Esophagus muscularis mucosa (tissue), 4 donors: ENCODE measurements around the gene B3GALT4. TPM values are rescaled to one million over a fixed set of nuclear protein-coding genes. Genes with fewer than 3 reads are reported as not detected.

Experiments used
- DNase-seq: peaks from one replicate; pipeline ENCODE4 v3.0.0-alpha.2; 2017; ENCODE audit errors: extremely low spot score
- H3K27ac ChIP-seq, 4 donors: fragments of 200-600 bp; sonication (generic); replicated peaks in 1 of 4; 1 replicate in 3 of 4; 2 replicates in 1 of 4; pipeline ENCODE4 v1.5.1; 2016 to 2019; ENCODE audit warnings: mild to moderate bottlenecking in 1 of 4
- H3K27me3 ChIP-seq, 4 donors: fragments of 200-600 bp; sonication (generic); one replicate each; pipeline versions ENCODE4 v1.5.1 to v1.6.0; 2016 to 2019
- H3K36me3 ChIP-seq, 4 donors: fragments of 200-600 bp; sonication (generic); one replicate each; pipeline ENCODE4 v1.5.1; 2016 to 2019
- H3K4me1 ChIP-seq, 4 donors: fragments of 200-600 bp; sonication (generic); one replicate each; pipeline ENCODE4 v1.5.1; 2016 to 2019
- H3K4me3 ChIP-seq, 4 donors: fragments of 200-600 bp; sonication (generic); 1 replicate in 2 of 4; 2 replicates in 2 of 4; pipeline ENCODE4 v1.5.1; 2016 to 2019; ENCODE audit warnings: mild to moderate bottlenecking in 4 of 4, moderate library complexity in 1 of 4
- H3K9me3 ChIP-seq, 4 donors: fragments of 200-600 bp; sonication (generic); 1 replicate in 3 of 4; 2 replicates in 1 of 4; pipeline ENCODE4 v1.5.1; 2016 to 2019
- CTCF ChIP-seq, 3 experiments: fragments of 200-600 bp in 2 of 3; fragments of 450-650 bp in 1 of 3; sonication (generic) in 2 of 3; IDR thresholded peaks; one replicate each; pipeline ENCODE4 v1.5.1; 2017 to 2019; ENCODE audit warnings: antibody characterized with exemption in 3 of 3, mild to moderate bottlenecking in 2 of 3, moderate library complexity in 1 of 3
- EP300 ChIP-seq: sonication (generic); formaldehyde crosslinking; IDR thresholded peaks from one replicate; pipeline ENCODE4 v1.6.1; 2017; ENCODE audit warnings: antibody characterized with exemption
- POLR2A ChIP-seq: fragments of 450-650 bp; IDR thresholded peaks from one replicate; pipeline ENCODE4 v1.6.1; 2017; ENCODE audit warnings: antibody characterized with exemption, moderate library complexity, mild to moderate bottlenecking, low read depth
- POLR2AphosphoS5 ChIP-seq, 2 donors: sonication (generic); formaldehyde crosslinking; IDR thresholded peaks; one replicate each; pipeline ENCODE4 v1.6.1; 2017; ENCODE audit warnings: antibody characterized with exemption in 2 of 2
- WGBS: methylation state at CpG from one replicate; pipeline ENCODE4 v1.1.5; 2018; 5-methylcytosine and 5-hydroxymethylcytosine counted together
- intact Hi-C: fragments of 100-400 bp; cut with DNase I; formaldehyde crosslinking; loops from one replicate; pipeline ENCODE4 v1.15.1; 2023
- total RNA-seq, 4 donors: library from RNA; depleted of rRNA; stranded (reverse); fragments of >200 nt; gene quantifications; one replicate each; pipeline versions ENCODE4 v1.1.0 to v1.2.1, GENCODE V29; 2016

Gene B3GALT4
- total RNA-seq, 4 donors from 2014 or later = 13.1 to 26.8 (median 24.2) TPM

DNA sequence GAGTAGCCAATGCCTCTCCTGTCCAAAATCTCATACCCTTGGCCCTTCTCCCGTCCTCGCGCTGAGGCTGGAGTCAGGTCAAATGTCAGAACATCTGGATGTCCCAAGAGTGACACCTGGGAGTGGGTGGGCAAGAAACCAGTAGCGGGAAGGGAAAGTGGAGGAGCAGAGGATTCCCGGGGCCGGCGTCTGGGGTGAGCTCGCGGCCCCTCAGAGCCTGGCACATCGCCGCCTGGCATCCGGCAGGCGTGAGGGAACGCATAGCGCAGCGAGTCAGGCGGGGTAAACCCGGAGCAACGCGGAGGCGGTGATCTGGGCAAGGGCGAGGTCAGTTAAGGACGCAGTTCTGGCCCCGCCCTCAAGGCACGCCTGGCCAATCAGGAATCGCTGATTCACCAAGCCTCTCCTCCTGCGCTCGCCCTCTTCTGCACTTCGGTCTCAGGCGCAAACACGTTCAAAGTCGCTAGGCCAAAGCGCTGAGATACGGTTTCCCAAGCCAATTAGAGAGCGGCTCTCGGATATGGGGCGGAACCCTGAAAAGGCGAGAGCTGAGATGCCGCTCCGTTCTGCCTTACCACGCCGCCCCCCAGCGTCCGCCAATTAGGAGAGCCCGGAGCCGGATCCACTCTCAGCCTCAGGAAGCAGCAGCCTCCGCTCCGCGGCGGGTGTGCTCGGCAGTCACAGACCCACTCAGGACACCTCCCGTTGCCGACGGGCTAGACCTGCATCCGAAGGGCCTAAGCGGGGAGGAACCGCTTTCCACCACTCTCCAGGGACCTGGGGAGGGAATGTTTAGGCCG is 27.8 kb upstream of the B3GALT4 start:
- peaks cover 24 to 36% (median 31%) of the 10 kb centered on the region in 4 donors for H3K4me1 ChIP-seq
- peak overlapping the region; percentile 92 to 98 (median 94) for H3K27ac ChIP-seq
- peak overlapping the region; percentile 58 to 66 (median 62) for H3K4me3 ChIP-seq
- peaks cover 0 to 20% (median 15%) of the 10 kb centered on the region in 4 donors for H3K36me3 ChIP-seq
- intact Hi-C loops = loop anchor here (1.0 to 5.0 kb wide), 4 partner anchors 57 to 232 kb away; partner anchors contain the start of gene COL11A2
- 0% methylated on average over 14 of the region's 58 CpGs for WGBS
- no peaks in the 10 kb centered on the region for H3K9me3 ChIP-seq
- peak; percentile 100 for DNase-seq
- TF ChIP-seq POLR2AphosphoS5 (IDR thresholded peaks at IDR 0.05) (peak; percentile 89 to 96), CTCF (IDR thresholded peaks at IDR 0.05) (peak in 1 of 3 experiments; percentile 39), POLR2A (peak; percentile 31), EP300 (no peak)
- peaks cover 0 to 10% (median 0%) of the 10 kb centered on the region in 4 donors for H3K27me3 ChIP-seq

DNA sequence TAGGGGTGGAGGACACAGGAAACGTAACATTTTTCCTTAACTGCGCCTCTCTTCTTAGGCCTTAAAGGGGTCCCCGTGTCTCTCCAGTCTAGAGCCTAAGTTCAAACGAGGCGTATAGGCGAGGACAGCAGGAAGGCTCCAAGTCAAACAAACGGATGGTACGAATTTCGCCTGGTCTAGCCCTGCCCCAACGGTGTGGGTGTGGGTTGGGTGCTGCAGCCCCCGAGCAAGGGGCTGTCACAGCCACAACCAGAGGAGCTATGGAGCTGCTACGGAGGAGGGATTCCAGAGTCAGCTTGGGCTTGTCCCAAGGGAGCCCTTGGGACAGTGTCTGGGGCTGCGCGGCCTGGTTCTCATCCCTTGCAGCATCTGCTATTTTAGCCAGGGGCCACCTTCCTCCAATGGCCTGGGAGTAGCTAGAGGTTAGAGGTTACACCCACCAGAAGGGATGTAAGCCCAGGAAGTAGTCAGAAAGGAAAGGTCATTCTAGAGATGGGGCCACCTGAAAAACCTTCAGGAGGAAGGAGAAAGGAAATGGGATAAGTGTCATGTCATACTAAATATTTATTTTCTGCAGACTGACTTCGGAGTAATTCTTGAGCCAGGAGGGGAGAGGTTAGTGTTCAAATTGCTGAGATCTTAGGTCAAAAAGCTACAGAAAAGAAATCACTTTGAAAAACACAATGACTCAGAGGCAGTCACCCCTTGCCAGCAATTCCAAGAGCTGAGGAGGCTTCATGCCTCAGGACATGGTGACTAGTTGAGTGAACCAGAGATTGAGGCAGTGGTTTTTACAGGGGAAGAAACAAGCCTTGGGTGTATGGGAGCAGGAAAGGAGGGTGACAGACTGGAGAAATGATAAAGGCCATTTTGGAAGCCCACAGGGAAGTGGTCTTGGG is 26.9 kb upstream of the B3GALT4 start:
- H3K4me3 ChIP-seq = peak overlapping the region; percentile 58 to 66 (median 62)
- H3K36me3 ChIP-seq = peaks cover 0 to 22% (median 18%) of the 10 kb centered on the region in 4 donors
- peaks cover 24 to 36% (median 31%) of the 10 kb centered on the region in 4 donors for H3K4me1 ChIP-seq
- H3K9me3 ChIP-seq = no peaks in the 10 kb centered on the region
- TF ChIP-seq POLR2A (no peak), CTCF (IDR thresholded peaks at IDR 0.05) (no peak), EP300 (no peak), POLR2AphosphoS5 (IDR thresholded peaks at IDR 0.05) (no peak)
- peak overlapping the region; percentile 92 to 98 (median 94) for H3K27ac ChIP-seq
- intact Hi-C loops = loop anchor here (1.0 to 5.0 kb wide), 4 partner anchors 58 to 233 kb away; partner anchors contain the start of gene COL11A2
- DNase-seq = no peak
- 14% methylated on average over 4 of the region's 15 CpGs for WGBS
- H3K27me3 ChIP-seq = peaks cover 0 to 8% (median 0%) of the 10 kb centered on the region in 4 donors

GRCh38 chr6:33250731-33251130 is 26.2 kb upstream of the B3GALT4 start:
- peak overlapping the region in 2 of 4 donors; percentile 95 to 98 for H3K27ac ChIP-seq

More at GRCh38 chr6:33250731-33251130, 26.2 kb upstream of the B3GALT4 start:
- WGBS = 94% methylated on average over 13 of the region's 13 CpGs
- H3K9me3 ChIP-seq = no peaks in the 10 kb centered on the region
- peaks cover 0 to 25% (median 19%) of the 10 kb centered on the region in 4 donors for H3K36me3 ChIP-seq
- peaks cover 24 to 36% (median 31%) of the 10 kb centered on the region in 4 donors for H3K4me1 ChIP-seq
- no peak for DNase-seq
- TF ChIP-seq EP300 (no peak), CTCF (IDR thresholded peaks at IDR 0.05) (no peak), POLR2A (no peak), POLR2AphosphoS5 (IDR thresholded peaks at IDR 0.05) (no peak)
- H3K4me3 ChIP-seq = no peak overlapping the region
- intact Hi-C loops = no loop called here
- H3K27me3 ChIP-seq = peaks cover 0 to 1% (median 0%) of the 10 kb centered on the region in 4 donors
